Kidney epithelial cell (primary cell): ENCODE data around the gene YY1. TPM values are rescaled to one million over a fixed set of nuclear protein-coding genes. Genes with fewer than 3 reads are reported as not detected.
"Not testable (repeated sequence)": the region's sequence is repeated elsewhere in the genome, so short reads cannot be mapped to it uniquely, and the experiment has no call there.

Experiments
- DNase-seq: peaks from one replicate; pipeline ENCODE4 v3.0.0-alpha.2; 2010; ENCODE audit warnings: low read depth
- H3K27me3 ChIP-seq: 2 replicates; pipeline ENCODE4 v1.6.0; 2011; ENCODE audit warnings: low read length; ENCODE audit not compliant: control insufficient read depth, insufficient read depth
- H3K36me3 ChIP-seq: 2 replicates; pipeline ENCODE4 v1.5.1; 2011; ENCODE audit warnings: low read length; ENCODE audit not compliant: control insufficient read depth, insufficient read depth
- H3K4me3 ChIP-seq: 2 replicates; pipeline ENCODE4 v1.5.1; 2011; ENCODE audit warnings: low read depth, mild to moderate bottlenecking, control low read depth, low read length
- CTCF ChIP-seq: IDR thresholded peaks from 2 replicates; pipeline ENCODE4 v1.5.1; 2011; ENCODE audit warnings: mild to moderate bottlenecking, moderate library complexity, low read length, control low read depth, inconsistent platforms; ENCODE audit not compliant: insufficient read depth, poor library complexity, severe bottlenecking
- total RNA-seq: library from RNA; depleted of rRNA; stranded (reverse); fragments of >200 nt; gene quantifications from 2 replicates; pipeline ENCODE4 v1.2.3, GENCODE V29; 2015

The YY1 gene
- total RNA-seq, 1 donor from 2014 or later, result 40.9 TPM

GRCh38 chr14:100309028-100309737, 70.2 kb downstream of the YY1 start:
- no peak for DNase-seq
- no peak for TF ChIP-seq CTCF
- no peaks in the 10 kb centered on the region for H3K27me3 ChIP-seq
- H3K4me3 ChIP-seq, result no peak overlapping the region
- no peaks in the 10 kb centered on the region for H3K36me3 ChIP-seq

GRCh38 chr14:100312110-100312876, 73.3 kb downstream of the YY1 start:
- H3K36me3 ChIP-seq, H3K4me3 ChIP-seq, H3K27me3 ChIP-seq, DNase-seq: not testable (repeated sequence)

GRCh38 chr14:100312877-100313400, 74.0 kb downstream of the YY1 start:
- no peaks in the 10 kb centered on the region for H3K36me3 ChIP-seq
- DNase-seq, result no peak
- no peaks in the 10 kb centered on the region for H3K27me3 ChIP-seq
- no peak for TF ChIP-seq CTCF
- no peak overlapping the region for H3K4me3 ChIP-seq

GRCh38 chr14:100313464-100314230, 74.7 kb downstream of the YY1 start:
- Histone ChIP-seq H3K27me3 (no peaks in the 10 kb centered on the region), H3K4me3 (no peak overlapping the region), H3K36me3 (no peaks in the 10 kb centered on the region)
- no peak for DNase-seq
- no peak for TF ChIP-seq CTCF

- no peak for DNase-seq
- H3K36me3 ChIP-seq, result no peaks in the 10 kb centered on the region
- no peaks in the 10 kb centered on the region for H3K27me3 ChIP-seq
- TF ChIP-seq CTCF, result no peak
- H3K4me3 ChIP-seq, result no peak overlapping the region
These were observed 75.8 kb downstream of the YY1 start for GRCh38 chr14:100314724-100315123.

- Histone ChIP-seq H3K4me3 (no peak overlapping the region), H3K36me3 (no peaks in the 10 kb centered on the region), H3K27me3 (no peaks in the 10 kb centered on the region)
- DNase-seq, result no peak
- no peak for TF ChIP-seq CTCF
These were observed 78.4 kb downstream of the YY1 start for GRCh38 chr14:100317389-100317788.
